Central memory CD8-positive, alpha-beta T cell (primary cell): ENCODE results near the gene ID4.

Experiments used
- ATAC-seq: fragments of 150-1000 bp; cut with Tn5 transposase; replicated peaks from 2 replicates; pipeline ENCODE4 v1.10.0; 2022; ENCODE audit warnings: mild to moderate bottlenecking, moderate FRiP score, moderate number of reproducible peaks; ENCODE audit not compliant: poor library complexity, severe bottlenecking; ENCODE audit errors: extremely low read depth
- DNase-seq, 2 donors: peaks; one replicate each; pipeline ENCODE4 v3.0.0; 2021; ENCODE audit warnings: low spot score in 2 of 2
- H3K27ac Mint-ChIP-seq: one replicate; pipeline ENCODE4 v1.8.0; 2022; ENCODE audit warnings: low read depth, mild to moderate bottlenecking, moderate library complexity, mixed read lengths
- H3K27me3 Mint-ChIP-seq: one replicate; pipeline ENCODE4 v1.8.0; 2022; ENCODE audit warnings: mixed read lengths
- H3K36me3 Mint-ChIP-seq: one replicate; pipeline ENCODE4 v1.8.0; 2022; ENCODE audit warnings: mild to moderate bottlenecking, moderate library complexity, mixed read lengths; ENCODE audit not compliant: insufficient read depth
- H3K4me1 Mint-ChIP-seq: one replicate; pipeline ENCODE4 v1.8.0; 2022; ENCODE audit warnings: mixed read lengths
- H3K4me3 Mint-ChIP-seq: one replicate; pipeline ENCODE4 v1.8.0; 2022; ENCODE audit warnings: mild to moderate bottlenecking, moderate library complexity, mixed read lengths
- H3K9me3 Mint-ChIP-seq: one replicate; pipeline ENCODE4 v1.8.0; 2022; ENCODE audit warnings: mixed read lengths

Gene ID4

GRCh38 chr6:19811397-19812079 lies 25.6 kb upstream of the ID4 start:
- H3K36me3 Mint-ChIP-seq: no peaks in the 10 kb centered on the region
- ATAC-seq (no peak), DNase-seq (no peak)
- H3K27me3 Mint-ChIP-seq: peaks cover 2% of the 10 kb centered on the region
- H3K4me3 Mint-ChIP-seq: no peak overlapping the region
- no peaks in the 10 kb centered on the region for H3K4me1 Mint-ChIP-seq
- H3K27ac Mint-ChIP-seq: no peak overlapping the region
- H3K9me3 Mint-ChIP-seq: peaks cover 6% of the 10 kb centered on the region

GRCh38 chr6:19812512-19813119 lies 24.6 kb upstream of the ID4 start:
- H3K4me1 Mint-ChIP-seq: no peaks in the 10 kb centered on the region
- no peaks in the 10 kb centered on the region for H3K36me3 Mint-ChIP-seq
- no peak overlapping the region for H3K4me3 Mint-ChIP-seq
- ATAC-seq (no peak), DNase-seq (no peak)
- no peaks in the 10 kb centered on the region for H3K27me3 Mint-ChIP-seq
- H3K27ac Mint-ChIP-seq: no peak overlapping the region
- peaks cover 6% of the 10 kb centered on the region for H3K9me3 Mint-ChIP-seq

GRCh38 chr6:19818805-19819204 lies 18.4 kb upstream of the ID4 start:
- DNase-seq (no peak), ATAC-seq (no peak)
- Mint-ChIP-seq H3K9me3 (peaks cover 5% of the 10 kb centered on the region), H3K36me3 (no peaks in the 10 kb centered on the region), H3K4me3 (no peak overlapping the region), H3K4me1 (no peaks in the 10 kb centered on the region), H3K27ac (no peak overlapping the region), H3K27me3 (no peaks in the 10 kb centered on the region)

- DNase-seq (no peak), ATAC-seq (no peak)
- Mint-ChIP-seq H3K4me1 (no peaks in the 10 kb centered on the region), H3K36me3 (no peaks in the 10 kb centered on the region), H3K27ac (no peak overlapping the region), H3K27me3 (no peaks in the 10 kb centered on the region), H3K9me3 (peaks cover 14% of the 10 kb centered on the region), H3K4me3 (no peak overlapping the region)
Measured at GRCh38 chr6:19824058-19824807, 12.9 kb upstream of the ID4 start.

- H3K9me3 Mint-ChIP-seq: peaks cover 8% of the 10 kb centered on the region
- ATAC-seq (no peak), DNase-seq (no peak)
- no peaks in the 10 kb centered on the region for H3K27me3 Mint-ChIP-seq
- no peaks in the 10 kb centered on the region for H3K4me1 Mint-ChIP-seq
- no peak overlapping the region for H3K4me3 Mint-ChIP-seq
- H3K27ac Mint-ChIP-seq: no peak overlapping the region
- H3K36me3 Mint-ChIP-seq: no peaks in the 10 kb centered on the region
Measured at GRCh38 chr6:19827247-19827646, 9.9 kb upstream of the ID4 start.

- Mint-ChIP-seq H3K4me1 (no peaks in the 10 kb centered on the region), H3K36me3 (peaks cover under 1% of the 10 kb centered on the region), H3K27me3 (no peaks in the 10 kb centered on the region), H3K27ac (no peak overlapping the region), H3K4me3 (no peak overlapping the region), H3K9me3 (peaks cover 8% of the 10 kb centered on the region)
- ATAC-seq: no peak
- DNase-seq: no peak
Measured at GRCh38 chr6:19827903-19828302, 9.3 kb upstream of the ID4 start.

- no peak overlapping the region for H3K4me3 Mint-ChIP-seq
- no peak for DNase-seq
- ATAC-seq: no peak
- peaks cover 2% of the 10 kb centered on the region for H3K27me3 Mint-ChIP-seq
- peaks cover 8% of the 10 kb centered on the region for H3K9me3 Mint-ChIP-seq
- H3K36me3 Mint-ChIP-seq: peaks cover 3% of the 10 kb centered on the region
- H3K4me1 Mint-ChIP-seq: no peaks in the 10 kb centered on the region
- no peak overlapping the region for H3K27ac Mint-ChIP-seq
Measured at GRCh38 chr6:19830171-19830570, 7.0 kb upstream of the ID4 start.

- Mint-ChIP-seq H3K27ac (no peak overlapping the region), H3K36me3 (peaks cover 3% of the 10 kb centered on the region), H3K4me1 (no peaks in the 10 kb centered on the region), H3K27me3 (peaks cover 11% of the 10 kb centered on the region), H3K9me3 (peaks cover 14% of the 10 kb centered on the region), H3K4me3 (no peak overlapping the region)
- ATAC-seq (no peak), DNase-seq (no peak)
Measured at GRCh38 chr6:19831358-19831757, 5.8 kb upstream of the ID4 start.

- Mint-ChIP-seq H3K9me3 (peaks cover 5% of the 10 kb centered on the region), H3K27ac (no peak overlapping the region), H3K36me3 (peaks cover 7% of the 10 kb centered on the region), H3K4me1 (no peaks in the 10 kb centered on the region), H3K4me3 (no peak overlapping the region), H3K27me3 (peaks cover 23% of the 10 kb centered on the region)
- DNase-seq (no peak), ATAC-seq (no peak)
Measured at GRCh38 chr6:19833947-19834346, 3.2 kb upstream of the ID4 start.

- no peak overlapping the region for H3K27ac Mint-ChIP-seq
- H3K27me3 Mint-ChIP-seq: peaks cover 32% of the 10 kb centered on the region
- ATAC-seq: no peak
- peaks cover 7% of the 10 kb centered on the region for H3K36me3 Mint-ChIP-seq
- no peak for DNase-seq
- peaks cover 5% of the 10 kb centered on the region for H3K9me3 Mint-ChIP-seq
- no peak overlapping the region for H3K4me3 Mint-ChIP-seq
- H3K4me1 Mint-ChIP-seq: no peaks in the 10 kb centered on the region
Measured at GRCh38 chr6:19834858-19835257, 2.3 kb upstream of the ID4 start.

- no peak for DNase-seq
- Mint-ChIP-seq H3K27ac (no peak overlapping the region), H3K4me3 (no peak overlapping the region), H3K27me3 (peaks cover 40% of the 10 kb centered on the region), H3K9me3 (peaks cover 5% of the 10 kb centered on the region), H3K4me1 (no peaks in the 10 kb centered on the region), H3K36me3 (peaks cover 7% of the 10 kb centered on the region)
- ATAC-seq: no peak
Measured at GRCh38 chr6:19835605-19836004, 1.6 kb upstream of the ID4 start.

GRCh38 chr6:19837511-19838441 lies 606 bp downstream of the ID4 start:
- H3K27me3 Mint-ChIP-seq: peaks cover 45% of the 10 kb centered on the region
- ATAC-seq (no peak), DNase-seq (no peak)
- H3K4me3 Mint-ChIP-seq: no peak overlapping the region
- no peak overlapping the region for H3K27ac Mint-ChIP-seq
- H3K36me3 Mint-ChIP-seq: peaks cover 7% of the 10 kb centered on the region
- peaks cover 5% of the 10 kb centered on the region for H3K9me3 Mint-ChIP-seq
- H3K4me1 Mint-ChIP-seq: no peaks in the 10 kb centered on the region
